GM20000 (cell line): ENCODE results near the gene KATNB1.

ENCODE experiments used
- DNase-seq: peaks from one replicate; pipeline ENCODE4 v3.0.0; 2012; ENCODE audit warnings: low spot score
- CTCF ChIP-seq: IDR thresholded peaks from 2 replicates; pipeline ENCODE4 v1.5.1; 2012; ENCODE audit warnings: mild to moderate bottlenecking, control low read depth; ENCODE audit errors: extremely low read depth, missing control alignments

KATNB1 gene

DNA sequence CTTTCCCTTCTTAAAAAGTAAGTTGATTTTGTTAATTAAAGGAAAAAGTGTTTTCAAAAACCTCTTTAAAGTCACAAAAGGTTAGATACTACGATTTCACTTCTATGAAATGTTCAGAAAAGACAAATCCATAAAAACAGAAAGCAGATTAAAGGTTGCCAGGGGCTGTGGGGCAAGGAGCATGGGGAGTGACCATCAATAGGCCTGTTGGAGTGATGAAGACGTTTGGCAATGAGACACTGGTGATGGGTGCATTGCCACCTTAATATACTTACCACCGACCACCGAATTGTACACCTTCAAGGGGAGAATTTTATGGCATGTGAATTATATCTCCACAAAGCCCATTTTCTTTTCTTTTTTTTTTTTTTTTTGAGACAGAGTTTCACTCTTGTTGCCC, 47.5 kb downstream of the KATNB1 start:
- no peak for DNase-seq
- TF ChIP-seq CTCF = no peak

DNA sequence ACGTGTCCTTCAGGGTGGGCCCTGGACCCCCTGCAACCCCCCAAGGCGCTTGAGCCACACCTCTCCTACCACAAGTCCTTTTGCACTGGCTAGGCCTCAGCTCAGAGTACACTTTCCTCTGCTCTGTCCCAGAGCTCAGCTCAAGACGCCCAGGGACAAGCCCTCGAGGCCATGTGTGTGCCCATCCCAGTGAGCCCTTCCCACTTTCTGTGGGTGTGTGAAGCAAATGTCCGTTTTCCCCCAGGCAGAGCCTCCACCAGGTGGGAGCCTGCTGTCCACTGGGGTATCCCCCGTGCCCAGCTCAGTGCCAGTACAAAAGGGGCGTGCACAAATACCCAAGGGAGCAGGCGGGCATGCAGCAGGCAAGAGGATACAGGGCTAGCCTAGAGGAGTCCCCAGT, 48.3 kb downstream of the KATNB1 start:
- DNase-seq = no peak
- TF ChIP-seq CTCF = no peak

GRCh38 chr16:57784334-57784733, 48.8 kb downstream of the KATNB1 start:
- TF ChIP-seq CTCF = no peak
- no peak for DNase-seq

DNA sequence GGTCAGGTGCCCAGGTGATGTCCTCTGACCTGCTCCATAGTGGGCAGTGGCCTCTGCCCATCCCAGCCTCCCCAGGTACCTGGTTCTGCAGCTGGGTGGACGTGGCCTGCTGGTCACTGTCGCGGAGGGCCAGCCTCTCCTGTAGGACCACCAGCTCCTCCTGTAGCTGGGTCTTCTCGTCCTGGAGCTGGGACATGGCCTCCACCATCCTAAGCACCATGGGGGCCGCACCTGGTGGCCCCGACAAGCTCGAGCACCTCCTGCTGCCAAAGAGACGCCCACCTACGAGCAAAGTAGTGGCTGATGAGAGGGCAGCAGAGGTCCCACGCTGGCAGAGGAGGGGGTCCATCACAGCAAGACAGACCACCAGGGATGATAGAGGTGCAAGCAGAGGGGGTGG, 49.8 kb downstream of the KATNB1 start:
- no peak for DNase-seq
- no peak for TF ChIP-seq CTCF

- TF ChIP-seq CTCF = no peak
- no peak for DNase-seq
Observed at GRCh38 chr16:57785924-57786323, 50.4 kb downstream of the KATNB1 start.

DNA sequence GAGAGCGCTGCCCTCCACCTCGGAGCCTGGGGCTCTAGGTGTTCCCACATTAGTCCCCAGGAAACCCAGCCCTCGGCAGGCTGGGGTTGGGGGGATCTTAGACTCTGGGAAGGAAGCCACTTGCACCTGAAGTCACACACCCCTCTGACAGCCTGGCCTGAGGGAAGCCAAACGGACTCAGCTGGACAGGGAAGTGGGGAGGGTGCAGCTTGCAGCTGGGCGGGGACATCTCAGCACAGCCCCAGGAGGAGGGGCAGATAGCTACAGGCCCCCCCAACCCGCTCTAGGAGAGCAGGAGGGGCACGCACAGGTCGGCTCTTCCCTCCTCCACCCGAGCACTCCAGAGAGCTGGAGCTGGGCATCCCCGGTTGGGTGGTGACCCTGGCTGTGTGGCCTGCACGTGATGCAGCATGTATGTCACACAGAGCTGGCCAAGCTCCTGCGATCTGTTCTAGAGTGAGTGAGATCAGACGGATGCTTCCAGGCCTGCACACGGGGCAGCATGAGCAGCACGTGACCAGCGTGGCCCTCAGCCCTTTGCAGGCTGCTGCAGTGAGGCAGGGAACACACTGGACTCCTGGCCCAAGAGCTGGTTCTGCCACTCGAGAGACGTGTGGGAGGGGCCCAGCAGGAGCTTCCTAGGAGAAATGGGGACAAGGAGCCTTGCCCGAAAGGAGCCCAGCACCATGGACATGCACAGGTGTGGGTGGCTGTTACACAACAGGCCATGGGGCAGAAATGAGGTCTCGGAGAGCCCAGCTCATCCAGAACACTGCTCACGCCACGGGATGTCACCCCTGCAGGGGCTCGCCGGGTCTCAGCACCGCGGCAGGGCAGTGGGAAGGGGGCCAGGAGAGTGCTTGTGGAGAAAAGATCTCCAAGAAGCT, 51.3 kb downstream of the KATNB1 start:
- DNase-seq = no peak
- no peak for TF ChIP-seq CTCF

- no peak for DNase-seq
Observed at GRCh38 chr16:57787519-57787905, 51.9 kb downstream of the KATNB1 start.

More at GRCh38 chr16:57787519-57787905, 51.9 kb downstream of the KATNB1 start:
- no peak for TF ChIP-seq CTCF
